ENCODE data around the gene TET3. TPM values are rescaled to one million over a fixed set of nuclear protein-coding genes. Genes with fewer than 3 reads are reported as not detected.

The TET3 gene
- polyA plus RNA-seq, 1 donor (not counting 4 experiments of a cell fraction or from before 2014, with no cell fraction given): 2.9 TPM

DNA sequence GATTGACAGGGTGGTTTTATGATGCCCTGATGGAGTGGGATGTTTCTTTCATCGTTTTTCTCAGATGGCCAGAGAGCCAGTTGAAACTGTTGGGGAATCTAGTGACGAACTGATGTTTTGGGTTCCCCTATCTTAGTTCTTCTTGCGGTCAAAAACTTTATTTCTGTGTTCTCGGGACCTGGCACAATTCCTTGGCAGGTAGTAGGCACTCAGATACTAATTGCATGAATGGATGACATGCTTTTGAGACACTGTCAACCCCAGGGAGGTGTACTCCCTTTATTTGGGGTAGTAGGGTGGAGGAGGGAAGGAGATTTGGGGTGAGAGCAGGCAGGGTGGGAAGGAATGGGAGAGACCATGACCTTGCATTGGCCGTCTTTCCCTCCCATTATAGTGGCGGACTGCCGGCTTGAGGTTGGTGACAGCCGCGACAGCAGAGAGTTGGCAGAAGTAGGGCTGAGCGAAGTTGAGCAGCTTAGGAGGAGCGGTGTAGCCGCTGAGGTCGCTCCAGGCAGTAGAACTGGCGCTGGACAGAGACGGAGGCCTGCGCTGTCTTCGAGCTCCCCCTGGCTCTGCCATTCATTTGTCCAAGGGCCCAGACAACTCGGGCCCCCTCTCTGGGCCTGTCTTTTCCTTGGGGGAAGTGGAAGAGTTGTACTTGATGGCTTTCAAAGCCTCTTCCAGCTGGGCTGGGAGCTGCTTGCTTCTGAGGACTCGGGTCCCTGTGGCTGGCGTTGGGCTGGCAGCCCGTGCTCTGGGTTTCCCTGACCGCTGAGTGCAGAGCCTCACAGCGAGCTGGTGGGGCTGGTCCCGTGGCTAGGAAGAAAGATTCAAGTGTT is 2.6 kb downstream of the TET3 start:
- peaks cover 49% of the 10 kb centered on the region for H3K4me1 ChIP-seq (ENCODE audit: control insufficient read depth, extremely low read depth, insufficient read depth, low read length)
- peak overlapping the region; percentile 92 for H3K4me2 ChIP-seq (ENCODE audit: control insufficient read depth, extremely low read depth, insufficient read depth, low read depth, low read length)
- H3K27me3 ChIP-seq (ENCODE audit: control insufficient read depth, extremely low read depth, insufficient read depth, low read length): no peaks in the 10 kb centered on the region
- peaks cover 53% of the 10 kb centered on the region for H3K79me2 ChIP-seq (ENCODE audit: control insufficient read depth, insufficient read depth, low read length)
- H3K27ac ChIP-seq (ENCODE audit: control insufficient read depth, insufficient read depth, low read length): peak overlapping the region; percentile 15
- peaks cover 7% of the 10 kb centered on the region for H3K9me1 ChIP-seq (ENCODE audit: control insufficient read depth, extremely low read depth, insufficient read depth, low read length)
- no peak overlapping the region for H2AFZ ChIP-seq (ENCODE audit: control insufficient read depth, low read length)
- dilution Hi-C loops (cut with MboI; ENCODE audit: extremely low pct_ligation_motif_present, low sequenced_read_pairs): no loop called here
- no peak for FAIRE-seq
- H3K4me3 ChIP-seq (ENCODE audit: control insufficient read depth in 2 of 3, extremely low read depth in 1 of 3, insufficient read depth in 2 of 3, low read depth in 1 of 3, low read length in 3 of 3): peak overlapping the region; percentile 27 to 68 (median 66)
- DNase-seq (ENCODE audit: low read depth, low spot score): no peak
- H4K20me1 ChIP-seq (ENCODE audit: control insufficient read depth, extremely low read depth, insufficient read depth, low read length): peaks cover 11% of the 10 kb centered on the region
- H3K9ac ChIP-seq (ENCODE audit: control insufficient read depth, extremely low read depth, insufficient read depth, low read length): peak overlapping the region; percentile 50
- no peak for TF ChIP-seq EZH2 (IDR thresholded peaks at IDR 0.05; ENCODE audit: low read length)
- TF ChIP-seq, protein P1, sequence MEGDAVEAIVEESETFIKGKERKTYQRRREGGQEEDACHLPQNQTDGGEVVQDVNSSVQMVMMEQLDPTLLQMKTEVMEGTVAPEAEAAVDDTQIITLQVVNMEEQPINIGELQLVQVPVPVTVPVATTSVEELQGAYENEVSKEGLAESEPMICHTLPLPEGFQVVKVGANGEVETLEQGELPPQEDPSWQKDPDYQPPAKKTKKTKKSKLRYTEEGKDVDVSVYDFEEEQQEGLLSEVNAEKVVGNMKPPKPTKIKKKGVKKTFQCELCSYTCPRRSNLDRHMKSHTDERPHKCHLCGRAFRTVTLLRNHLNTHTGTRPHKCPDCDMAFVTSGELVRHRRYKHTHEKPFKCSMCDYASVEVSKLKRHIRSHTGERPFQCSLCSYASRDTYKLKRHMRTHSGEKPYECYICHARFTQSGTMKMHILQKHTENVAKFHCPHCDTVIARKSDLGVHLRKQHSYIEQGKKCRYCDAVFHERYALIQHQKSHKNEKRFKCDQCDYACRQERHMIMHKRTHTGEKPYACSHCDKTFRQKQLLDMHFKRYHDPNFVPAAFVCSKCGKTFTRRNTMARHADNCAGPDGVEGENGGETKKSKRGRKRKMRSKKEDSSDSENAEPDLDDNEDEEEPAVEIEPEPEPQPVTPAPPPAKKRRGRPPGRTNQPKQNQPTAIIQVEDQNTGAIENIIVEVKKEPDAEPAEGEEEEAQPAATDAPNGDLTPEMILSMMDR (optimal IDR thresholded peaks at IDR 0.05 in 1 of 3, IDR thresholded peaks at IDR 0.05 in 1 of 3, conservative IDR thresholded peaks at IDR 0.05 in 1 of 3; ENCODE audit: extremely low read depth in 1 of 3, insufficient read depth in 2 of 3, low read length in 3 of 3): peak; percentile 30 to 59 (median 57)
- peaks cover 1 to 15% of the 10 kb centered on the region in 2 experiments for H3K36me3 ChIP-seq (ENCODE audit: control insufficient read depth in 2 of 2, extremely low read depth in 1 of 2, insufficient read depth in 2 of 2, low read length in 2 of 2)
- H3K9me3 ChIP-seq (ENCODE audit: control insufficient read depth, low read depth, low read length): no peaks in the 10 kb centered on the region

DNA sequence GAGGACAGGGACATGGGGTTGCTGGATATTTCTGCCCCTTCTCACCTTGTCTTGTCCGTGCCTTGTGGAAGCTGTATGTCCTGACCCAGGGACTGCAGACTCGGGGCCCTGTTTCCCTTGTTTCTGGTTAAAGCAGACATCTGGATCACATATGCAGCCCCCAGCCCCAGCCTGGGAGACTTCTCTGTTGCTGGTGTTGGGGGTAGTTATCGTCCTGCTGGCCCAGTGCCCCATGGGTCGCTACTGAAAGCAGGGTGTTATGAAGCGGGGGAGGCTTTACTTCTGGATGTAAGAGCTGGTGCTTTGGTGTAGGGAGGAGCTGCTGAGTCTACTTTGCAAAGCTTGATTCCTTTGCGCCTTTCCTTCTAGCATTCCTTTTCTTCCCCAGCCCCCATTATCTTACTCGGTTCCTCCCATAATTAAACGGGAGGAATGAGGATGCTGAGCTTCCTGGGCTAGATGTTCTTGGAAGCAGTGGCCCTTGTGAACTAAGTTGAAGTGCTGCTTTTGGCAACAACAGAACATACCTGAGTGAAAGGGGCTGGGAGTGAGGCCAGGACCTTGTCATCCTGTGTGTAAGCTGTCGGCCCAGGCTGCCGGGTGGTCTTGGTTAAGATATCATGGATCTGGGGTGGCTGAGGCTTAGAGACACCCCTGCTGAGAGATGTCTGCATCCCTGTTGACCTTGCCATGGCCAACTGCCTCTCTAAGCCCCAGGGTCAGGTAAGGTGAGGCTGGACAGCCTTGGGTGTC is 3.4 kb downstream of the TET3 start:
- H3K79me2 ChIP-seq (ENCODE audit: control insufficient read depth, insufficient read depth, low read length): peaks cover 58% of the 10 kb centered on the region

More for the DNA sequence above, 3.4 kb downstream of the TET3 start:
- dilution Hi-C loops (cut with MboI; ENCODE audit: extremely low pct_ligation_motif_present, low sequenced_read_pairs): no loop called here
- Histone ChIP-seq H3K4me3 (ENCODE audit: control insufficient read depth in 2 of 3, extremely low read depth in 1 of 3, insufficient read depth in 2 of 3, low read depth in 1 of 3, low read length in 3 of 3) (peak overlapping the region; percentile 27 to 68 (median 66)), H3K4me2 (ENCODE audit: control insufficient read depth, extremely low read depth, insufficient read depth, low read depth, low read length) (peak overlapping the region; percentile 92), H3K9me1 (ENCODE audit: control insufficient read depth, extremely low read depth, insufficient read depth, low read length) (no peaks in the 10 kb centered on the region), H3K4me1 (ENCODE audit: control insufficient read depth, extremely low read depth, insufficient read depth, low read length) (peaks cover 49% of the 10 kb centered on the region), H3K27ac (ENCODE audit: control insufficient read depth, insufficient read depth, low read length) (peak overlapping the region; percentile 15), H3K9ac (ENCODE audit: control insufficient read depth, extremely low read depth, insufficient read depth, low read length) (peak overlapping the region; percentile 50), H2AFZ (ENCODE audit: control insufficient read depth, low read length) (no peak overlapping the region), H3K9me3 (ENCODE audit: control insufficient read depth, low read depth, low read length) (no peaks in the 10 kb centered on the region), H4K20me1 (ENCODE audit: control insufficient read depth, extremely low read depth, insufficient read depth, low read length) (peaks cover 11% of the 10 kb centered on the region), H3K27me3 (ENCODE audit: control insufficient read depth, extremely low read depth, insufficient read depth, low read length) (no peaks in the 10 kb centered on the region), H3K36me3 (ENCODE audit: control insufficient read depth in 2 of 2, extremely low read depth in 1 of 2, insufficient read depth in 2 of 2, low read length in 2 of 2) (peaks cover 1 to 16% of the 10 kb centered on the region in 2 experiments)
- no peak for DNase-seq (ENCODE audit: low read depth, low spot score)
- FAIRE-seq: no peak
- TF ChIP-seq, protein P1 (optimal IDR thresholded peaks at IDR 0.05 in 1 of 3, IDR thresholded peaks at IDR 0.05 in 1 of 3, conservative IDR thresholded peaks at IDR 0.05 in 1 of 3; ENCODE audit: extremely low read depth in 1 of 3, insufficient read depth in 2 of 3, low read length in 3 of 3): no peak
- no peak for TF ChIP-seq EZH2 (IDR thresholded peaks at IDR 0.05; ENCODE audit: low read length)

Measured in keratinocyte (primary cell).